Duodenal mucosa (tissue), 2 donors: Measurements from ENCODE around the gene PPP4R1.

Experiments
- H3K27ac ChIP-seq: one replicate; pipeline ENCODE4 v1.7.0; 2013; ENCODE audit warnings: low read depth, low read length
- H3K27me3 ChIP-seq, 2 donors: one replicate each; pipeline ENCODE4 v1.7.0; 2013; ENCODE audit warnings: low read length in 2 of 2, control low read depth in 1 of 2; ENCODE audit not compliant: insufficient read depth in 2 of 2, control insufficient read depth in 1 of 2
- H3K36me3 ChIP-seq, 2 donors: one replicate each; pipeline ENCODE4 v1.7.0; 2013; ENCODE audit warnings: low read length in 2 of 2, control low read depth in 1 of 2; ENCODE audit not compliant: insufficient read depth in 2 of 2, control insufficient read depth in 1 of 2
- H3K4me1 ChIP-seq, 2 donors: one replicate each; pipeline ENCODE4 v1.7.0; 2013; ENCODE audit warnings: low read length in 2 of 2, control low read depth in 1 of 2; ENCODE audit not compliant: insufficient read depth in 2 of 2, control insufficient read depth in 1 of 2
- H3K4me3 ChIP-seq, 2 donors: one replicate each; pipeline ENCODE4 v1.7.0; 2013; ENCODE audit warnings: low read length in 2 of 2, low read depth in 1 of 2
- H3K9ac ChIP-seq, 2 donors: one replicate each; pipeline ENCODE4 v1.7.0; 2013; ENCODE audit warnings: low read length in 2 of 2, low read depth in 1 of 2
- H3K9me3 ChIP-seq, 2 donors: one replicate each; pipeline ENCODE4 v1.7.0; 2013; ENCODE audit warnings: low read length in 2 of 2, control low read depth in 1 of 2; ENCODE audit not compliant: control insufficient read depth in 1 of 2

PPP4R1 gene

DNA sequence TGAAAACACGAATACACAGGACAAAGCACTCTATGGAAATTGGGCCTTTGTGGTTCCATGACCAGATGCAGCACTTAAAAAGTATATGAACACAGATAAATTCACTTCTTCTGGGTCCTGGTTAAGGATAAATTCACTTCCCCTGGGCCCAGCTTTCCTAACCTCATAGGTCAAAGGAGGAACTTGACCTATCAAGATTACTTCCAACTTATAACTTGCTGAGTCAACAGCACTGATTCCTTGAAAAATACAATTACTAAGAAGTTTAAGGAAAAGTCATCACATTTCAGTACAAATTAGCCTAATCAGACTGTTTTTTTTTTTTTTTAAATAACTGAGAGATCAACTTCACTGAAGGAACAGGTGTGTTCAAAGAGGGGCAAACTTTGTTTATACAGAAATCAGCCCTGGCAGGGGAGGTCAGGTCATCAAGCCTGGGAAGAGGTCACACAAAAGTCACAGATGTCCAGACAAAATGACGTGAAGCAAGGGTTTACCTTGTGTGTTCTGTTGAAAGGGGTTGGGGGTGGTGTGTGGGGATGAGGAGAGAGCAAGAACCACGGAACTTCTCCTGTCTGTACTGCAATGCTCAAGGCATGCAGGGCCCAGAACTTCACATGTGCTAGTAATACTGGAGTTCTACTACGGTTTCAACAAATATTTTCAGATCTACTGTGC, 55.8 kb downstream of the PPP4R1 start:
- Histone ChIP-seq H3K9ac (no peak overlapping the region), H3K27ac (no peak overlapping the region), H3K36me3 (peaks cover 42 to 71% of the 10 kb centered on the region in 2 donors), H3K27me3 (no peaks in the 10 kb centered on the region), H3K4me3 (no peak overlapping the region), H3K9me3 (no peaks in the 10 kb centered on the region), H3K4me1 (no peaks in the 10 kb centered on the region)

DNA sequence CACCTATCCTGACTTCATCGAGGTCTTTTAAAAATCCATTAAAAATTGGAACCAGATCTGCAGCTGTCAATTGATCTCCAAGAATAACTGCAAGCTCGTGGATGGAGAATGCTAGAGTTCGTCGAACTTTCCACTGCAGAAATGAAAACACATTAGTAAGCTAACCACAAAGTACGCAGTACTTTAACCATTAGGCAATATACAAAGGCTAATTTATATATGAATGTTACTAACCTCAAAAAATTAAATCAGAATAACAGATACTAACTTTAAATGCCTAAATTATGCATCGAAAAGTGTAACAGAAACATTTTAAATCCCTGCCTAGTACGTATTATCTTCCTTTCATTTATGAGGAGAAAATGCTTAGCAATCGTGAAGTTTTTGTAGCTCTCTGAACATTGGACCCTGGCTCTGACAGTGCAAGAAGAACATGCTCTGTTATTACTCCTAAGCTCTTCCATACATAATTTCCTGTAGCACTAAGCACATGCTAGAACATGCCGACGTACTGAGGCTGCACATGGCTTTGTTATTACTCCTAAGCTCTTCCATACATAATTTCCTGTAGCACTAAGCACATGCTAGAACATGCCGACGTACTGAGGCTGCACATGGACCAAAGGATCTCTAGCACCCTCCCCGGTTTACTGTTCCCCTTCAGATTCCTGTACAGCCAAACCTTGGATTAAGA, 57.0 kb downstream of the PPP4R1 start:
- Histone ChIP-seq H3K9ac (no peak overlapping the region), H3K4me1 (no peaks in the 10 kb centered on the region), H3K27ac (no peak overlapping the region), H3K36me3 (peaks cover 42 to 72% of the 10 kb centered on the region in 2 donors), H3K27me3 (no peaks in the 10 kb centered on the region), H3K4me3 (no peak overlapping the region), H3K9me3 (no peaks in the 10 kb centered on the region)

DNA sequence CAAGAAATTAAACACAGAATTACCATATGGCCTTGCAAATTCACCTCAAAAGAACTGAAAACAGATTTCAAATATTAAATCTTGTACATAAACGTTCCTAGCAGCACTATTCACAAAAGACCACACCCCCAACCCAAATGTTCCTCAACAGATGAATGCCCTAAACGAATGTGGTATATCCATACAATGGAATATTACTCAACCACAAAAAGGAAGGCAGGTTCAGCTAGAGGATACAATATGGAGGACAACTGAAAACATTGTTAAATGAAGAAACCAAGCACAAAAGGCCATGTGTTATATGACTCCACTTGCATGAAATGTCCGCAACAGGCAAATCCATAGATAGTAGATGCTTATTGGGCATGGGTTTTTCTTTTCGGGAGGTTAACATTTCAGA, 61.7 kb downstream of the PPP4R1 start:
- no peak overlapping the region for H3K27ac ChIP-seq
- no peak overlapping the region for H3K9ac ChIP-seq
- peaks cover 52 to 79% of the 10 kb centered on the region in 2 donors for H3K36me3 ChIP-seq
- H3K27me3 ChIP-seq: no peaks in the 10 kb centered on the region
- no peak overlapping the region for H3K4me3 ChIP-seq
- H3K4me1 ChIP-seq: peaks cover 0 to 1% of the 10 kb centered on the region in 2 donors
- no peaks in the 10 kb centered on the region for H3K9me3 ChIP-seq

DNA sequence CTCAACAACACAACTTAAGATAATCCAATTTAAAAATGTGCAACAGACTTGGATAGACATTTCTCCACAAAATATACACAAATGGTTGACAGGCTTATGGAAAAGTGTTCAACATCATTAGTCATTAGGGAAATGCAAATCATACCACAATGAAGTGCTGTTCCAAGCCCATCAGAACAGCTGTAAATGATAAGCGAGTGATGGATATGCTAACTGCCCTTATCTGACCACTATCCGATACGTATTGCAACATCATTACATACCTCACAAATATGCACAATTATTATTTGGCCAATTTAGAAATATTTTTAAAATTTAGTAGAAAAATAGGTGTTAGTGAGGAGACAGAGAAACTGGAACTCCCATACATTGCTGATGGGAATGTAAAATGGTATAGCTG, 62.2 kb downstream of the PPP4R1 start:
- Histone ChIP-seq H3K36me3 (peaks cover 52 to 79% of the 10 kb centered on the region in 2 donors), H3K9me3 (no peaks in the 10 kb centered on the region), H3K9ac (no peak overlapping the region), H3K4me3 (no peak overlapping the region), H3K4me1 (peaks cover 0 to 3% of the 10 kb centered on the region in 2 donors), H3K27me3 (no peaks in the 10 kb centered on the region), H3K27ac (no peak overlapping the region)

DNA sequence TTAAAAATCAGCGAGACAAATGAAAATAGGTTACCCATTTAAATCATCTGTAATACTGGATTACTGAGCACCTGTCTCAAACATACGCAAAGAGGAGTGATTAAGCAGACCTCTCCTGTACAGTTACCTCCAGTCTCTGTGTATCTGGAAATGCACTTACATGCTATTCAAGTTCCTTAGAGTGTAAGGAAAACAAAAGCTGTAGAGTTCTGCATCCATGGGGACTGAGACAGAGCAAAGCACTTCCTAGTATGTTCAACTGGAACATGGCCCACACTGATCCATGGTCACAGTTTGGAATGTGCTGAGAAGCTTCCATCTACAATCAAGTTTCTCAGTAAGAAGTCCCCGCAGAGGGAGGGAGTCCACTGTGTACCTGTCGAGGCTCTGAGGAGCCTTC, 63.9 kb downstream of the PPP4R1 start:
- Histone ChIP-seq H3K36me3 (peaks cover 56 to 83% of the 10 kb centered on the region in 2 donors), H3K4me3 (no peak overlapping the region), H3K9me3 (no peaks in the 10 kb centered on the region), H3K27ac (no peak overlapping the region), H3K27me3 (no peaks in the 10 kb centered on the region), H3K9ac (no peak overlapping the region), H3K4me1 (peaks cover 0 to 3% of the 10 kb centered on the region in 2 donors)

DNA sequence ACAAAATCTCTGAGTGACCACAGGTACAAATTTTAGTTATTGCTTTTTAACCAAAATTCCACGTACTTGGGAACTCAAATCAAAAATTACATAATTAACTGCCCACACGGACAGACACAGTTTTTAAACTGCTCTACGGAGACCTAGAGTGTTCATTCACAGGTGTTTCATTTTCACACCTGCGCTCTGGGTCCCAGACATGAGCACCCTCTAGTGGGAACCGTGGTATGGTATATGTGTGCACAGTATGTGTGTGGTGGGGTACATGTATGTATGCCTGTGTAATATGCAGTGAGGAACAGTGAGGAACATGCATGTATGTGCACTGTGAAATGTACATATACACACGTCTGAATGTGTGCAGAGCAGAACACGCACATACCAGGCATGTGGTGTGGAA, 65.0 kb downstream of the PPP4R1 start:
- Histone ChIP-seq H3K9ac (no peak overlapping the region), H3K4me3 (no peak overlapping the region), H3K27ac (no peak overlapping the region), H3K36me3 (peaks cover 56 to 73% of the 10 kb centered on the region in 2 donors), H3K4me1 (peaks cover 0 to 3% of the 10 kb centered on the region in 2 donors), H3K9me3 (no peaks in the 10 kb centered on the region), H3K27me3 (no peaks in the 10 kb centered on the region)

DNA sequence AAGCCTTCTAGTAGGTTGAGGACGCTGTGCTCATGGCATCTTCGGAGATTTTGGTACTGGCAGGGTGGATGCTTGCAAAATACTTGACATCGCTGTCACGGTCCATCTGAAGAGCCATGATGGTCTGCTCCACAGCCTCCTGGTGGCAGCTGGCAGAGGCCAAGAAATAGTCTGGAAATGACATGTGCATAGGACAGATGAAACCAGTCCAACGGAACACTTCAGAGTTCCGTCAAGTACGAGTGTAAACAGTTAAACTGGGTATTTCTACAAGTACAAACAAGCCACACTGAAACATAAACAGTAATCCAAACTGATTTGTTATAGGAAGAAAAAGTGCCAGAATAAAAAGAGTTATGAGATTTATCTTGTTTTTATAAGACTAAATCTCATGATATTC, 66.6 kb downstream of the PPP4R1 start:
- Histone ChIP-seq H3K27ac (no peak overlapping the region), H3K36me3 (peaks cover 46 to 61% of the 10 kb centered on the region in 2 donors), H3K9ac (no peak overlapping the region), H3K4me1 (peaks cover 0 to 3% of the 10 kb centered on the region in 2 donors), H3K4me3 (no peak overlapping the region), H3K27me3 (no peaks in the 10 kb centered on the region), H3K9me3 (no peaks in the 10 kb centered on the region)

DNA sequence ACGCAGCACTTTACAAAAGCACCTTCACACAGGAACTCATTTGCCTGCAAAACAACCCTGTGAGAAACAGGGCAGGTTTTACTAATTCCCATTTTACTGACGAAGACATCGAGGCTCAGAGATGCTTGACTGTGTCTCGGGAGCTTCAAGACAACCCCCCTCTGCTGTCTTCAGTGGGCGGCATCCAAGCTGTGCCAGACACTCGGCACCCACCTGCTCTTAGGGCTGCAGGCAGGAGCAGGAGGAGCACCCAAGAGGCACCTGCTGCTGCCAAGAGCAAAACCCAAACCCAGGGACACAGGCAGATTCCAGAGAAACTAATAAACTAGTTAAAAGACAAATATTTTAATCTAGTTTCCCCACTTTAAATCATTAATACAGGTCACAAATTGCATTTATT, 67.9 kb downstream of the PPP4R1 start:
- Histone ChIP-seq H3K36me3 (peaks cover 38 to 48% of the 10 kb centered on the region in 2 donors), H3K27me3 (no peaks in the 10 kb centered on the region), H3K9me3 (no peaks in the 10 kb centered on the region), H3K9ac (no peak overlapping the region), H3K27ac (no peak overlapping the region), H3K4me3 (no peak overlapping the region), H3K4me1 (peaks cover 0 to 3% of the 10 kb centered on the region in 2 donors)

DNA sequence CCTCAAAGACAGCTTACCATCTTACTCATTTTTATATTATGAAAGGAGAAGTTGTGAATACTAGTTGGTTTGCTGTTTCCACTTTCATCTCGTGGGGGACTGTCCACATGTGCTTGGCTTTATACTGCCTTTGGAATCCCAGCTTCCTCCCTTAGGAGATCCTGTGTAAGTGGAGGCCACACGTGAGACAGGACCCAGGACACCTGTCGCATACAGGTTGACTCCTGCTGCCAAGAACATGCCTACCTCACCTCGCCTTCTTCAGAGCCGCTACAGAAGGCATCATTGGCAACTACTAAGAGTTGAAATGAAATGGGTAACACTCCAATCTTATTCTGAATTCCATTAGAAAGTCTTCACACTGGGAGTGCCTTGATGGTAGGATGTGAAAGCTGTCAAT, 69.3 kb downstream of the PPP4R1 start:
- H3K4me3 ChIP-seq: no peak overlapping the region
- H3K27ac ChIP-seq: no peak overlapping the region
- H3K9ac ChIP-seq: no peak overlapping the region
- no peaks in the 10 kb centered on the region for H3K9me3 ChIP-seq
- no peaks in the 10 kb centered on the region for H3K27me3 ChIP-seq
- H3K36me3 ChIP-seq: peaks cover 28 to 34% of the 10 kb centered on the region in 2 donors
- H3K4me1 ChIP-seq: peaks cover 0 to 3% of the 10 kb centered on the region in 2 donors

DNA sequence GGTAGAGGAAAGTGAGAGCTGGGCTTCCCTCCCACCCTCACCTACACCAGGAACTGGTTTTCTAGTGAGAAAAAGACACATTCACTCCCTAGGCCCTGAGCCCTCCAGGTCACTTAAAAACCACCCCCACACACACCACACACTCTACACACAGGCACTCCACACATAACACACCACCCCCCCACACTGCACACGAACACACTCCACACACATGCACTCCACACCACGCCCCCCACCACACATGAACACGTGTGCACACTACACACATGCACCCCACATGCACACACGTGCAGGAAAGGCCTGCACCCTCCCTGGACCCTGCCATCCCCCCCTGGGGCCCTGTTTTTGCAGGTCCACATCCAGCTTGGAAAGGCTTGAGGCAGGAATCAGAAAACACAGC, 71.4 kb downstream of the PPP4R1 start:
- Histone ChIP-seq H3K4me1 (peaks cover 0 to 3% of the 10 kb centered on the region in 2 donors), H3K36me3 (peaks cover 24 to 29% of the 10 kb centered on the region in 2 donors), H3K9me3 (no peaks in the 10 kb centered on the region), H3K9ac (no peak overlapping the region), H3K4me3 (no peak overlapping the region), H3K27ac (no peak overlapping the region), H3K27me3 (no peaks in the 10 kb centered on the region)
